ENCODE results near the gene CBARP. TPM values are rescaled to one million over a fixed set of nuclear protein-coding genes. Genes with fewer than 3 reads are reported as not detected.
"Not testable (repeated sequence)": the region's sequence is repeated elsewhere in the genome, so short reads cannot be mapped to it uniquely, and the experiment has no call there.

CBARP gene
- total RNA-seq, 1 donor from 2014 or later = 1.2 TPM

GRCh38 chr19:1254530-1255185, 16.9 kb upstream of the CBARP start:
- DNase-seq (peak; percentile 39), ATAC-seq (no peak)
- intact Hi-C loops (cut with micrococcal nuclease) = no loop called here

GRCh38 chr19:1254081-1254527, 16.3 kb upstream of the CBARP start:
- ATAC-seq (no peak), DNase-seq (peak; percentile 72)

GRCh38 chr19:1253514-1254080, 15.8 kb upstream of the CBARP start:
- intact Hi-C loops (cut with micrococcal nuclease) = no loop called here
- DNase-seq (peak; percentile 54), ATAC-seq (no peak)

More at GRCh38 chr19:1254081-1254527, 16.3 kb upstream of the CBARP start:
- intact Hi-C loops (cut with micrococcal nuclease) = no loop called here

- ATAC-seq (peak; percentile 51), DNase-seq (peak; percentile 91)
- intact Hi-C loops (cut with micrococcal nuclease) = no loop called here
Observed at GRCh38 chr19:1252821-1253513, 15.2 kb upstream of the CBARP start.

- ATAC-seq (peak; percentile 48), DNase-seq (peak; percentile 94)
- intact Hi-C loops (cut with micrococcal nuclease) = no loop called here
Observed at GRCh38 chr19:1252221-1252820, 14.5 kb upstream of the CBARP start.

- peak; percentile 1 for ATAC-seq
- peak; percentile 89 for DNase-seq
- intact Hi-C loops (cut with micrococcal nuclease) = no loop called here
Observed at GRCh38 chr19:1251330-1252220, 13.8 kb upstream of the CBARP start.

- peak; percentile 81 for DNase-seq
- no peak for ATAC-seq
- intact Hi-C loops (cut with micrococcal nuclease) = no loop called here
Observed at GRCh38 chr19:1250437-1251260, 12.8 kb upstream of the CBARP start.

- intact Hi-C loops (cut with micrococcal nuclease) = no loop called here
- DNase-seq = no peak
- no peak for ATAC-seq
Observed at GRCh38 chr19:1249990-1250436, 12.2 kb upstream of the CBARP start.

- DNase-seq (peak; percentile 97), ATAC-seq (peak; percentile 6)
- intact Hi-C loops (cut with micrococcal nuclease) = no loop called here
Observed at GRCh38 chr19:1249298-1249989, 11.6 kb upstream of the CBARP start.

- ATAC-seq (peak; percentile 9), DNase-seq (peak; percentile 91)
- intact Hi-C loops (cut with micrococcal nuclease) = no loop called here
Observed at GRCh38 chr19:1248786-1249297, 11.0 kb upstream of the CBARP start.

- peak; percentile 93 for DNase-seq
- intact Hi-C loops (cut with micrococcal nuclease) = no loop called here
- ATAC-seq = peak; percentile 33
Observed at GRCh38 chr19:1248139-1248785, 10.5 kb upstream of the CBARP start, which contains the start of gene MIDN. MIDN (plus strand) TSS chr19:1248583; CDS start chr19:1250297, 1,714 bp downstream.

- no peak for DNase-seq
- ATAC-seq = no peak
- intact Hi-C loops (cut with micrococcal nuclease) = no loop called here
Observed at GRCh38 chr19:1247748-1248138, 9.9 kb upstream of the CBARP start.

GRCh38 chr19:1246265-1247087, 8.7 kb upstream of the CBARP start:
- intact Hi-C loops (cut with micrococcal nuclease); ATAC-seq: not testable (repeated sequence)
- DNase-seq = peak; percentile 63

GRCh38 chr19:1245494-1246264, 7.9 kb upstream of the CBARP start:
- ATAC-seq (peak; percentile 42), DNase-seq (peak; percentile 94)
- intact Hi-C loops (cut with micrococcal nuclease) = no loop called here
